Spleen (tissue), 7 donors: Measurements from ENCODE around the gene ABHD5.

Experiments used
- POLR2A ChIP-seq, 3 donors: fragments of 450-650 bp; IDR thresholded peaks; one replicate each; pipeline ENCODE4 v1.5.1; 2017; ENCODE audit warnings: antibody characterized with exemption in 3 of 3, mild to moderate bottlenecking in 1 of 3
- POLR2AphosphoS5 ChIP-seq, 3 donors: sonication (generic); formaldehyde crosslinking; IDR thresholded peaks; one replicate each; pipeline ENCODE4 v1.5.1; 2017; ENCODE audit warnings: antibody characterized with exemption in 3 of 3
- TF ChIP-seq, protein P1 (sequence below), 11 experiments: fragments of 200-600 bp in 7 of 11; fragments of 450-650 bp in 4 of 11; sonication (generic) in 4 of 11; IDR thresholded peaks in 8 of 11; conservative IDR thresholded peaks in 3 of 11; 1 replicate in 7 of 11; 2 replicates in 4 of 11; pipeline versions ENCODE4 v1.4.0 to v1.8.0; 2016 to 2021; ENCODE audit warnings: antibody characterized with exemption in 11 of 11, inconsistent platforms in 4 of 11, mild to moderate bottlenecking in 1 of 11
- donor health status: DM: no; HTN: no; CAD: no; lungs with moderate emphysema.
- donor health status: DM: no; HTN: no; CAD: no.
- donor health status: DM: no; HTN: no; CAD: no.

DNA sequence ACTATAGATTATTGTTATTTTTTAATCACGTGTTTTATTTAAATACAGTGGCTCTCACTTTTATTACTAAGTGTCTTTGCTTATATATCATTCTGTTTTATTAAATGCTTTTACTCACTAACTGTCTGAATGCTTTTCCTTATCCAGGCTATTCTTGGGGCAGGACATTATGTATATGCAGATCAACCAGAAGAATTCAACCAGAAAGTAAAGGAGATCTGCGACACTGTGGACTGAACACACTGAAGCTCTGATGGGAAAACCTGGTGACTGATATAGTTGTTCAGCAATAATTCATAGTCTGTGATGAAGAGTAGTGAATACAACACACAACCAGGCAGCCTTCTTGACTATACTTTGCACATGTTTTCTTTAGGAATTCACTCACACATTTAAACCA, 27.6 kb downstream of the ABHD5 start:
- TF ChIP-seq, protein P1, sequence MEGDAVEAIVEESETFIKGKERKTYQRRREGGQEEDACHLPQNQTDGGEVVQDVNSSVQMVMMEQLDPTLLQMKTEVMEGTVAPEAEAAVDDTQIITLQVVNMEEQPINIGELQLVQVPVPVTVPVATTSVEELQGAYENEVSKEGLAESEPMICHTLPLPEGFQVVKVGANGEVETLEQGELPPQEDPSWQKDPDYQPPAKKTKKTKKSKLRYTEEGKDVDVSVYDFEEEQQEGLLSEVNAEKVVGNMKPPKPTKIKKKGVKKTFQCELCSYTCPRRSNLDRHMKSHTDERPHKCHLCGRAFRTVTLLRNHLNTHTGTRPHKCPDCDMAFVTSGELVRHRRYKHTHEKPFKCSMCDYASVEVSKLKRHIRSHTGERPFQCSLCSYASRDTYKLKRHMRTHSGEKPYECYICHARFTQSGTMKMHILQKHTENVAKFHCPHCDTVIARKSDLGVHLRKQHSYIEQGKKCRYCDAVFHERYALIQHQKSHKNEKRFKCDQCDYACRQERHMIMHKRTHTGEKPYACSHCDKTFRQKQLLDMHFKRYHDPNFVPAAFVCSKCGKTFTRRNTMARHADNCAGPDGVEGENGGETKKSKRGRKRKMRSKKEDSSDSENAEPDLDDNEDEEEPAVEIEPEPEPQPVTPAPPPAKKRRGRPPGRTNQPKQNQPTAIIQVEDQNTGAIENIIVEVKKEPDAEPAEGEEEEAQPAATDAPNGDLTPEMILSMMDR (IDR thresholded peaks at IDR 0.05 in 8 of 11, conservative IDR thresholded peaks at IDR 0.05 in 3 of 11), result no peak
- TF ChIP-seq POLR2A (IDR thresholded peaks at IDR 0.05), result no peak
- TF ChIP-seq POLR2AphosphoS5 (IDR thresholded peaks at IDR 0.05), result no peak
